ENCODE measurements around the gene ASCC1.

ASCC1 gene

DNA sequence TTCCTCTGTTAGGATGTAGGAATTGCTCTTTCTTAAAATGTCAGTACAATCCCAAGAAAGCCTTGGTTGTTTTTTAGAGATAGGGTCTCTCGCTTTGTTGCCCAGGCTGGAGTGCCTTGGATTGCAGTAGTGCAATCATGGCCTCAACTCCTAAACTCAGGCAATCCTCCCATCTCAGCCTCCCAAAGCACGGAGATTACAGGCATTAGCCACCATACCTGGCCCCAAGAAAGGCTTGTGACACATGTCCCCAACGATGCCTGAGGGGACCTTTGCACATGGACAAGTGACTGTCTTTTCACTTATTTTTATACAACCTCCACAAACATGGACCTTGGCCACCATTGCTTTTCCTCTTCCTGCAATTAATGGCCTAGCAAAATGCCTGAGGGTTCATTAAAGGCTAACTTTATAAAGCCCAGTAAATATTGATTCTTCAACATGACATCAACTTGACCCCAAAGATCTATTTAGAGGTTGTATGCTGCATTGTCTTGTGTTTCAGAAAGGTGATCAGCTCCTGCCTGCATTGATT, 117.7 kb downstream of the ASCC1 start:
- DNase-seq (no peak), ATAC-seq (no peak)

DNA sequence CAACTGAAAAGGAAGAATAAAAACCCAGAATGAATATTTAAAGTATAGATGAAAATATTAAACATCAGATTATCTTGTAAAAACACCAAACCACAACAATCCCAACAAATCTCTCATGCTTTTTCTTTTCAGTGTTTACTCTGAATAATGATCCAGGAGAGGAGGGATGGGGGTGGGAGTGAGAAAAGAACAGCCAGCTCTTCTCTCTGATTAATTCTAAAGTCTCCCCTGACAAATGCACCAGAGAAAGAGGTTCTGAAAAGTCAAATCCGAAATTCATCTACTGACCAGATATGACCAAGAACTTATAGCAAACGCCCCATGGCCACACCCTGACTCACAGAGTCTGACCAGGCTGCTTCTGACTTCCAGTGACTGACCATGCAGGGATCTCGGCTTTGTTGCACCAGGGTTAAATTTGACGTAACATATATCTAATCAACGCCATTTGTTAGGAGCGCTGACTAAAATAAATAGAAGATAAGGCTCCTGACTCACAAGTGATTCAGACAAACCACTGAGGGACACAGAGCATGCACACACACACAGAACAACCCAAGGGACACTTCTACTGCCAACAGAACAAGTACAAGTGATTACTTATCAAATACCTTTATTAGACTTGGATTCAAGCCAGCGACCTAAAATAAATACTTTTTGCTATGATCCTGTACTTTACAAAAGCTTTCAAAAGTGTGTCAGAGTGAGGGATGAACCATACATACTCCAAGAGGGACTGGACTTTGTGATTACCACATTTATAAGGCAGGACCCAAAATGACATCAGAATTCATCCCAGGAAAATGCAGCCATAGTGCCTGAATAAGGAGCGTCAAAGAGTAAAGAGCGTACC, 118.4 kb downstream of the ASCC1 start:
- ATAC-seq: peak; percentile 71
- DNase-seq: no peak

DNA sequence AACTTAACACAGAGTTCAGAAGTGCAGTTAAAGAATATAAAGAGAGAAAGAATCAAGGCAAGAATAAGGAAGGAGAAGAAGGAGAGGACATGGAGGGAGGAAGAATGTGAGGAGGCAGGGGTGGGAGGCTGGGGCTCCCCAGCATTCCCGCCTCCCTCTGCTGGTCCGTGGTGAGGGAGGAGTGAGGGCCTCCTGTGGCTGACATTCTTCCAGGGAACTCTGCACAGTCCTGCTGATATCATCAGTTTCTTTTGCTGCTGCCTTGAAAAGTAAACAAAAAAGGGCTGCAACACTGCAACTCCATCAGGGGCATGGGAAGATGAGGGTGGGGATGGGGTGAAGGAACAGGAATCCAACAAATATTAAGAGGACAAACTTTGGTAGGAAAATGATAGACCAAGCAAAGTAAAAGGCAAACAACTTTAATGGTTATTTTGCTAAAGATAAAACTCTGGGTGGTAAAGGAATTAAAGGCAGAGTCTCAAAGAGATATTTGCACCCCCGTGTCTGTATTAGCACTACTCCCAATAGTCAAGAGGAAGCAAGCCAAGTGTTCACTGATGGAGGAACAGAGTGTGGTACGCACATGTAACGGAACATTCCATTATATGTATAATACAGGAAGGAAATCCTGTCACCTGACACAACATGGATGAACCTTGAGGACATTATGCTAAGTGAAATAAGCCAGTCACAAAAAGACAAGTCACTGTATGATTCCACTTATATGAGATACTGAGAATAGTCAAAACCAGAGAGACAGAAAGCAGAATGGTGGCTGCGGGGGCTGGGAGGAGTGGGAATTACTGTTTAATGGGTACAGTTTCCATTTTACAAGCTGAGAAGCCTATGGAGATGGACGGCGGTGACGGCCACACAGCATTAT, 119.7 kb downstream of the ASCC1 start:
- ATAC-seq: no peak
- no peak for DNase-seq

DNA sequence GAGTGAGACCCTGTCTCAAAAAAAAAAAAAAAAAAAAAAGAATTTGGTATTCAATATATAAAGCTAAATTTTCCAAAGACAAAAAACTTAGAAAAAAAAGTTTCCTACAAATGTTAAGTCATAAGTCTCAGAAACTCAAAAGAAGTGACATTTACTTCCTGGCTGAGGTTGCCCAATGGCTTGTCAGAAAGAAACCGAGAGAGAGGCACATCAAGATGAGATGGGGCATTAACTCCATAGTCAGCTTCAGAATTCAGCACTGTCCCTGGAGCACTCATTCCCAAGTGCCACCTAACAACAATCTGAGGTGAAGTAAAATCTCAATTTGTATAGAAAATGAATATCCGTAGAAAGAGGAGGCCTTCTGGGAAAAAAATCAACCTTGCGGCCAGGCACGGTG, 120.9 kb downstream of the ASCC1 start:
- DNase-seq (no peak), ATAC-seq (peak; percentile 67)

DNA sequence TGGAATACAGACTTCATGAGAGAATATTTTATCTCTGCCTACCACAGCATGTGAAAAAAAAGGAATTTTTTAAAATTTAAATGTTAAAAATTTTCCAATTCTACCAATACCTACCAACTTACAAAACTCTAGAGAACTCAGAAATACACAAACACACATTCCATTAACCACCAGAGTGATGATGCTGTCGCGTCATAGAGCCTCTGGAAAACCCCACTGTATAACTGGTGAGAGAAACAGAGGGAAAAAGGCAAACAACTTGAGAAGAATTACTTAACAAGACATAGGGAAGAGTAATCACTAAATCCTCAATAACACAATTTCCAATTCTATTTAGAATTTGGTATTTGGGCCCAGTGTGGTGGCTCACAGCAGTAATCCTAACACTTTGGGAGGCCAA, 121.5 kb downstream of the ASCC1 start:
- ATAC-seq (no peak), DNase-seq (no peak)

DNA sequence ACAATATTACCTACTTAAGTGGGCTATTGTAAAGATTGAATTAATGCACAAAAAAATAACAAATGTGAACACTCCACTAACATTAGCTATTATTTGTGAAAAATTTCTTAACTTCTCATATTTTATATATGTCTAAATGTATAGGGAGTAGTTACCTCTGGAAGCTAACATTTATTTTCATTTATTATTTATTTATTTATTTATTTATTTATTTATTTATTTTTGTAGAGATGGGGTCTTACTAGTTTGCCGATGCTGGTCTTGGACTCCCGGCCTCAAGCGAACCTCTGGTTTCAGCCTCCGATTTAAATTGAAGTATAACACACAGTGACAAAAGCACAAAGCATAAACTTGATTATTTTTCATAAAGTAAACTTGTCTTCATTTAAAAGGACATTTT, 122.6 kb downstream of the ASCC1 start:
- DNase-seq: no peak
- no peak for ATAC-seq

DNA sequence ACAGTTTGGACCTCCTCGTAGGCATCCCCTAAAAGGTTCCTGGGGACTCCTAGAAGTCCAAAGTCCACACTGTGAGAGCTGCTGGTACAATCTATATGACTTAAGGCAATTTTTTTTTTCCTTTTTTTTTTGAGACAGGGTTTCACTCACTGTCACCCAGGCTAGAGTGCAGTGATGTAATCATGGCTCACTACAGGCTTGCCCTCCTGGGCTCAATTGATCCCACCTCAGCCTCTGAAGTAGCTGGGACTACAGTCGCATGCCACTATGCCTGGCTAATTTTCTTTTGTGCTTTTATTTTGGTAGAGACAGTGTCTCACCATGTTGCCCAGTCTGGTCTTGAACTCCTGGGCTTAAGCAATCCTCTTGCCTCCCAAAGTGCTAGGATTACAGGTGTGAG, 123.1 kb downstream of the ASCC1 start:
- DNase-seq: no peak
- no peak for ATAC-seq

DNA sequence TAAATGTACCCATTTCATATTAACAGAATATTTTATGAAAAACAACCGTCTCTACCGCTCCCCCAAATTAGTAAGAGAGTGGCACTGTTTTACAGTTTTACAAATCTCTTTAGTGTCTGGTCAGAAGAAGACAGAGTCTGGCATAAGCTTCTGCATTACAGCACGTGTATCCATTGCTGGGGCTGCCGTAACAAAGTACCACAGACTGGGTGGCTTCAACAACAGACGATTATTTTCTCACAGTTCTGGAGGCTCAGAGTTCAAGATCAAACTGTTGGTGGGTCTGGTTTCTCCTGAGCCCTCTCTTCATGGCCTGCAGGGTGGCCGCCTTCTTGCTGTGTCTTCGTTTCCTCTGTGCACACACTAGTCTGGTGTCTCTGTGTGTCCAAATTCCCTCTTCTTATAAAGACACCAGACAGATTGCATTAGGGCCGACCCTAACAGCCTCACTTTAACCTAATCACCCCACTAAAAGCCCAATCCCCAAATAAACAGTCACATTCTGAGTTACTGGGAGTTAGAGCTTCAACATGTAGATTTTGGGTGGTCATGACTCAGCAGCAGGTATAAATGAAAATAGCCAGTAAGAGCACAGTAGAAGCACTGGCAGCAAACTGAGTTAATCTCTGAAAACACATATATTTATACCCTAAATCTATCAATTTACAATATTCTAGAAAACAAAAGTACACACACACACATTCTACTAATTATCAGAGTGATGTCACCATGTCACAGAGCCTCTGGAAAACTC, 123.7 kb downstream of the ASCC1 start:
- ATAC-seq: no peak
- no peak for DNase-seq

DNA sequence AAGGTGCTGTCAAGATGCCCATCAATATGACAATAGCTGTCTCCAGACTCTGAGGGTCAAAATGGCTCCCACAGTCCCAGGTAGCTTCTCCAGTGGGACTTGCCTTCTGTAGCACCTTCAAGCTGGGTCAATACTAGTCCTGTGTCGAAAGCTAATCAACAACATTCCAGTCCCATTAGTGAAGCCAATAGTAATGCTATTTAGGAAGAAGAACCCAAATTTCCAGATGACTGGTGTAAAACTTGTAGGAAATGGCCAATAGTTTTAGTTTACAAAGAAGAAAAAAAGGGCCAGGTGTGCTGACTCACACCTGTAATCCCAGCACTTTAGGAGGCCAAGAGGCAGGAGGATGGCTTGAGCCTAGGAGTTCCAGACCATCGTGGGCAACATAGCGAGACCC, 125.8 kb downstream of the ASCC1 start:
- DNase-seq (no peak), ATAC-seq (no peak)

DNA sequence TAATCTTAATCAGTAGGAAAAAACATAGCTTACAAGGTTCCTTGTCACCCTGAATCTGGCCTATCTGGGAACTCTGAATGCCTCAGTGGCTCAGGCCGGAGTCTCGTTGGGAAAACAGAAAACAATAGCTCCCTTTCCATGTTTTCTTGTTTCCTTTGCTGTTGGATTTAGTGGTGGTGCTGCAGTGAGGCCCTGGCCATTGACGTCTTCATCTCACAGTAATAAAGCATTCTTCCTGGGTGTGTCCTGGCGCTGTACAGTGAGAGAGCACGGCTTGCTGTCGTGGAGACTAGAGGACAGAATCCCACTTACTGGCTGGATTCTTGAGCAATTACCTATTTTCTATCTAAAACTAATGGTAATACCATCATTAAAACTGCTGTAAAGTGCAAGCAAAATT, 126.5 kb downstream of the ASCC1 start:
- ATAC-seq: no peak
- DNase-seq: no peak

DNA sequence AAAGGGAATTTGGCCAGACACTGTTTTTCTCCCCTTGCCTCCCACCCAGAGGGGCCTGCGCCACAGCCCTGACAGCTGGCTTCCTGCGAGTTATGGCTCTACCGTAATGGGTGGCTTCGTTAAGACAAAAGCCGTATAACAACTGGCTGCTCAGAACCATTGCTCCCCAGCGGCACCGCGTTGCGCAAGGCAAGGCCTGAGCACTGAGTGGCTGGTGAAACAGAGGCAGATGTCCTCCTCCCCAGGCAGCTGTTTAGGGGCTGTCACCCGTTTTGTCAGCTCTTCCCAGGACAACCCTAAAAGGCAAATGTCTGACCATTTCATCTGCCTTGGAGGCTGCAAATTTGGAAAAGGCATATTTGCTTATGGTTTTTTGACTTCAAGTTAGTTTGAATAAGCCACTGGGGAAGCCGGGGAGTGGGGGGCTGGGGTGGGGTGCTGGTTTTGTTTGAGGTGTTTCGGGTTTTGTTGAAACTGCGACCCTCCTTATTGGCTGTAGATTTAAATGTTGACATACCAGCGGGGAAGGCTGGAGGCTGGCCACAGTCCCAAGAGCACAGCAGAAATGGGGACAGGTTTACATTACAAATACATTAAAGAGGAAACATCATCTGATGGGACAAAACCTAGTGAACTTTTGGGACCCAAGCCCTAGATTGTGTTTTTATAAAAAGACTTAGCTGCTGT, 127.0 kb downstream of the ASCC1 start:
- DNase-seq (peak; percentile 66), ATAC-seq (peak; percentile 34)

DNA sequence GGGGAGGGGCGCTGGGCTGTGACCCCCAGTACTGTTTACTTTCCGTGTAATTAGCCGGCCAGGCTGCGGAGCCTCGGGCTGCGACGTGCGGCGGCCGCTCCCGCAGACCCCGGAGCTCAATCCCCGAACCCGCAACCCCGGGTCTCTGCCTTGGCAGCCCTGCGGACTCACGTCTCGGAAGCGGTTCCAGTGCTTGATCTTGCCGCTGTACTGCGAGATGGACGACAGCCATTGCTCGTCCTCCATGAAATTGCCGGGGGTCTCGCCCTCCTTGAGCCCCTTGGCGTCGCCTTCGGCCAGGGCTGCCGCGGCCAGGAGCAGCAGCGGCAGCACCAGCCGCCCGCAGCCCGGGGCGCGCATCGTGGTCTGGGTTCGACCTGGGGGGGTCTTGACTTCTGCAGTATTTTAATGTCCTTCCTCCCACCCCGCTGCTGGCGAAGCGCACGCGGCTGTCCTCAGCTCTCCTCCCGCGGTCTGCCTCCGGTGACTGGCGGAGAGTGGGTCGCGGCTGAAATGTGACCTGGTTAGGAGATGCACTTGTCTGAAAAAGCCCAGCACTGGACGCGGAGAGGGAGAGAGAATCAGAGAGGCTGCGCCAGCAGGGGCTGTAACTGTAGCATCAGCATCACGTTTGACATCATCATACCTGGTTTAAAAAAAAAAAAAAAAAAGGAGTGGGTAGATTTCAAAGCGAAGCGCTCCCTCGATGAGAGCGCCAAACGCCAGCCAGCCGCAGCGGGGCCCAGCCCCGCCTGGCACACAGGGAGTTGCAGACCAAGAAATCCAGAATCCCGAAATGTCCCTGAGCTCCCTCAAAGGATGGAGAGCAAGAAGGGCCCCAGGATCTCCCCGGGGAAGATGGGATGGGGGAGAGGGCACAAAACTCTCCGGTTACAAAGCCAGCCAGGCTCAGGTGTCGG, 127.8 kb downstream of the ASCC1 start, which contains the start of gene SPOCK2:
Gene SPOCK2 (minus strand): TSS at position 583 of the 920 bp plus-strand sequence. CDS start 223 bp downstream, at position 360.
- DNase-seq: peak; percentile 67

DNA sequence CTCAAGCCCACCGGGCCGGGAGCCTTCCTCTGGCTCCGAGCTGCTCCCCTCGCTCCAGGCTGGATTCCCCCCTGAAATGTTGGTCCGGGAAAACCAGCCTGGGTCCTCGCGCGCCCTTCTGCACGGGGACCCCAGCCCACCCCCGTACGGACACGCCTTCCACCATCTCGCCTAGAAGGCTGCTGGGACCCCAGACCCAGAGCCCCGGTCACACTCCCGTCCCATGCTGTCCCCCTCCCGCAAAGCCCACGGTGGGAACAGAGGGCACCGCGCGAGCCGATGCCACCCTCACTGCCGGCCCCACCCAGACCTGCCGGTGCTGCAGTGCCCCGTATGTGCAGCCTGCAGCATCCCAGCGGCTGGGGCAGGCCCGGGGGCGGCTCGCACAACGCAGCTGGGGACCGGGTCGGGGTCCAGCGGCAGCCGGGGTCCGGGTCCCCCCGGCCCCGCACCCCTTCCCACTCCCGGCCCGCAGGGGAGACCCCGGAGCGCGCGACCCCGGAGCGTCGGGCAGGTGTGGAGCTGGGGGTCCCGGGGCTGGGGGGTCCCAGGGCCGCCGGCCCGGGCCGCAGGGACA, 128.6 kb downstream of the ASCC1 start:
- DNase-seq (peak; percentile 57), ATAC-seq (peak; percentile 33)

More for the DNA sequence above, 127.8 kb downstream of the ASCC1 start, which contains the start of gene SPOCK2:
- ATAC-seq: peak; percentile 63

DNA sequence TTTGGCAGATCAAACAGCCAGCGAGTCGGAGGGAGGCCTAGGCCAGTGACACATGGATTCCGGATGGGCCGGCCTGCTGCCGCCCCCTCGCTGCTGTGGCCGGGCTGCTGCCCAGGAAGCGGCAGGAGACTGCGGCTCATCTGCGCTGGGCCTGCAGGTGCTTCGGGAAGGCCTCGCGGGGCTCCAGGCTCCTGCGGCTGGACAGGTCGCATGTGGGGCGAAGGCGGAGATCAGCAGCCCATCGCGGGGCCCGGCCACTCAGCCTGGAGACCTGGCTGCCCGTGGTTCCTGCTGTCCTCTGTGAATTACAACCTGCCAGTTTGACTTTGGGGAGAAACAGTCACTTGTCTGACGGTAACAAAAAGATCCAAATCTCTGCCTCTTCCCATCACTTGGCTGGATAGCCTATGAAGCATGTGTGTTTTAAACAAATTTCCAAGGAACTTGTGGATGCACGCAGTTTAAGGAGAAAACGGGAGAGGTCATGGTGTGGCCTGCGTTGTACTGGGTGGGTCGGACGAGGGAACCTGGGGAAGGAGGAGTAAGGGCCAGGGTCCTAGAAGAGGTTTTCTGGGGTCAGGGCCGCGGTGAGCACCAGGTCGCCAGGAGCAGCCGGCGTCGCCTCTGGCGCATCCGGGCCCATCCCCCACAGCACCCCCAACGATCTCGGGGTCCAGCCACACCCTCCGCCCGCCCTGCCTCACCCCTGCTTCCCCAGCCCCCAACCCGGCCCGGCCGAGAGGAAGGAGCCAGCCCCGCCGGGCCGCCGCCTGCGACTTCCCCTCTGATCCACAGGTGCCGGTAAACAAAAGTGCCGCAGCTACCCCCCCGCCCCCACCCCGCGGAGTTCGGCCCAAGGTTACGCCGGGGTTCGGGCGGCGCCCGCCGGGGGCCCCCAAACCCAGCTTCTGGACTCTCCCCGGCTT, 129.3 kb downstream of the ASCC1 start:
- no peak for ATAC-seq
- peak; percentile 75 for DNase-seq

DNA sequence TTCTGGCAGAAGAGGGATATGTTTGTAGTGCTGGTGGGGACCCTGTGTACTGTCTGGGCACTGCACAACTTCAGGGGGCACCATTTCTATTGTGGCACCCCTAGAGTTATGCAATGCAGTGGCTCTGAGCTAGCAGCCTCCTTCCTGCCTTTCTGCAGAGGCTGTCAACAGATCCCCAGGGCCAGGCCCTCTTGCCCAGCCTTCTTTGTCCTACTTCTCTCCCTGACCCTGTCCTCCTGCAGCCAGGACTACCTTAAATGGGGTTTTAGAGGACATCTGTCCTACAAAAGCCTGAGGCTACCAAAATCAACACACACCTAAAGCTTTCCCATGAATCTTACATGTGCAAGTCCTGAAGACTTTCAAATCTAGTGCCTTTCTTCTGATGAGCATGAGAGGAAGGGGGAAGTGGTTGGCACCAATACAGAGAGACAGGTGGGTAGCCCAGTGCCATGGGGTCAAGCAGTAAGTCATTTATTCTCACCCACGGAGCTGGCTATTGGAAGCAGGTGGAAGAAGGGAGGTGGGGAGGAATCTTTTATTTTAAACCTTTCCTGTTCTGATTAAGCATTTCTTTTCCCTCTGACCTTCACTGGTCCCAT, 130.1 kb downstream of the ASCC1 start:
- no peak for DNase-seq
- no peak for ATAC-seq

DNA sequence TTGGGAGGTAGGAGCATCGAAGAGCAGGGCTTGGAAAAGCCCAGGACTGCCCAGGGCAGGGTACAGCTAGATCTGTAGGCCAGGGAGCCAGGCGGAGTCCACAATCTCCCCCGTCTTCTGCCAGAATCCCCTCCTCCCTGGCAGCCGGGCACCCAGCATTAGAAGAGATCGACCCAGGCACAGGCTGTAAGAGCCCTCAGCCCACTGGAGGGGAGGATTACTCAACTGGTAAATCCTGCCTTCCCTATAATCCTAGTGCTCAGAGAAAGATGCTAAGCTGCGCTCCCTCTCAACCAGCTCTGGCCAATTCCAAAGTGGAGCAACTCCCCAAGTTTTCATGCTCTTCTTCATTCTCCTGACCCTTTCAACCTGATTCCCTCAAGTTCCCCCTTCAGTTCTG, 130.9 kb downstream of the ASCC1 start:
- ATAC-seq: no peak
- no peak for DNase-seq

DNA sequence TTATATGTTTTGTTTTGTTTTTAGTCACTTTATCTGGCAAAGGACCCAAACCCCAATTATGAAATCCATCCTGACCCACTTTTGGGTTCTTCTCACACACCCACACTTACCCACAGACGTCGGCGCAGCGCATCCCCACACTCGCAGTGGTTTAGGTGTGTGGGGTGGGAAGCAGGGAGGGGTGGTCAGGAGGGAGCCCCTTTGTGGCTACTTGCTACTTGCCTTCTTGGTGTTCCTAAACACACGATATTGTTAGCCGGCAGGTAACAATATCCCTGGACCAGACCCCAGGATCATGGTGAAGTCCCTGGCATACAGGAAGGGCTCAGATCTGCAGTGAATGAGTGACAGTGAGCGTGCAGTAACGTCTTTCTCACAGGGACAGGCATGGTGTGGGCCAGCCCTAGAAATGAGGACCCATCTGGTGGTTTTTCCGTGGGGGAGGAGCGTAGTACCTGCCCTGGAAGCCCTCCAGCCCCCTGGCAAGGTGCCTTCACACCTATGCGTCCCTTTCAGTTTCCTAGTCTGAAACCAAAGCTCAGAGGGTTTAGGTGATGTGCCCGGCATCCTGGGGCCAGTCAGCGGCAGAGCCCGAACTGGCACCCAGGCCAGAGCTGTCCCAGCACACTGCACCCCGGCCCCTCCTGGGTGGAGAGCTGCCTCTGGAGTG, 132.2 kb downstream of the ASCC1 start:
- ATAC-seq: peak; percentile 37
- DNase-seq: peak; percentile 70

Measured in stimulated activated naive CD8-positive, alpha-beta T cell treated with anti-CD3 and anti-CD28 coated beads, Interleukin-15, Interleukin-2, amounts not matched to agents 100 U/mL and 50 U/mL, for 24 hours (primary cell).